HG03378 (cell line): ENCODE results near the gene GABARAPL2.
A peak's percentile ranks its signal among the peaks of the same experiment; 100 is the strongest.
"Not testable (repeated sequence)": the region's sequence is repeated elsewhere in the genome, so short reads cannot be mapped to it uniquely, and the experiment has no call there.

Experiments used
- ATAC-seq: cut with Tn5 transposase; IDR thresholded peaks from one replicate; pipeline ENCODE4 v1.9.1; 2021; ENCODE audit warnings: mild to moderate bottlenecking, moderate library complexity; ENCODE audit not compliant: unreplicated experiment

Gene GABARAPL2

DNA sequence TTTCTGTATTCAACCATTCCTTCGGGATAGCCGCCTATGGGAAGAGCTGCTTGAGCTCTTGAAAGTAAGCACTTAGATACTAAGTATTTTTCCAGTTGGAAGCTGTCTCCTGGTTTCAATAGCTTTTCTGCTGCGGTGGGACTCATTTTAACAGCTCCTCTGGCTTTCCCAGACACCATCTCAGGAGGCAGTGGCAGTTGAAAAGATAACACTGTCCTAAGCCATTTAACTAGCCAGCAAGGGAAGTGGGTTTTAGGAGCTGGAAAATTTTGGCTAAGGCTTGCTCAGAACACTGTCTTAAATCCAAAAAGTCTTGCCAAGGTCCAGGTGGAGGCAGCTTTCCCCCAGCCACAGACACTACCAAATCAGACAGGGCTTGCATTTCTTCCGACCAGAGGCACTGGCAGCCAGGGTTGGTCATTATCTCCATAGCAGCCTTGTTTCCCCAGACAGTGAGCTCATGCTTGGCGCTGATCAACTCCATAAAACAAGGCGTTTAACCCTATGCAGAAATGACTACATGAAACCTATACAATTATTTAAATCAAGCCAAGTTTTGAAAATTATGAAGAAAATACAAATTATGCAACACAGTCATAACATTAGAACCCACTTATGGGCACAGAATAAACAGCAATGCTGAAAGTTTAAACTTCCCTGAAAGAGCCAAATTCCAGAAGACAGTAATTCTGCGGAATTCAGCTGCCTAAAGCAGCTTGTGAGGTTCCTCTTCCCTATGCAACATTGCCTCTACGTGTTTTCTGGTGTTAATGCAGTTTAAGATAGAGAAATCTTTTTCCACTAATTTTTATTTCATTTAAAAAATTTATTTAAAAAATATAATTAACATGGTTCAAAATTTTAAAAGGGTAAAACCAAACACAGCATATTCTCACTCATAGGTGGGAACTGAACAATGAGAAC lies 25.0 kb downstream of the GABARAPL2 start:
- ATAC-seq = no peak

DNA sequence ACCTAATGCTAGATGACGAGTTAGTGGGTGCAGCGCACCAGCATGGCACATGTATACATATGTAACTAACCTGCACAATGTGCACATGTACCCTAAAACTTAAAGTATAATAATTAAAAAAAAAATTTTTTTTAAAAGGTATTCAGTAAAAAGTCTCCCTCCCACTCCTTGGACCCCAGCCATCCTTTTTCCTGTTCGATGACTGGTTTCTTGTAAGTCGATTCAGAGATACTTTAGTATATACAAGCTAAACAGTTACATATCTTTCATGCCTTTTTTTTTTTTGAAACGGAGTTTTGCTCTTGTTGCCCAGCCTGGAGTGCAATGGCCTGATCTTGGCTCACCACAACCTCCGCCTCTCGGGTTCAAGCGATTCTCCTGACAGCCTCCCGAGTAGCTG lies 25.7 kb downstream of the GABARAPL2 start:
- not testable (repeated sequence) for ATAC-seq

DNA sequence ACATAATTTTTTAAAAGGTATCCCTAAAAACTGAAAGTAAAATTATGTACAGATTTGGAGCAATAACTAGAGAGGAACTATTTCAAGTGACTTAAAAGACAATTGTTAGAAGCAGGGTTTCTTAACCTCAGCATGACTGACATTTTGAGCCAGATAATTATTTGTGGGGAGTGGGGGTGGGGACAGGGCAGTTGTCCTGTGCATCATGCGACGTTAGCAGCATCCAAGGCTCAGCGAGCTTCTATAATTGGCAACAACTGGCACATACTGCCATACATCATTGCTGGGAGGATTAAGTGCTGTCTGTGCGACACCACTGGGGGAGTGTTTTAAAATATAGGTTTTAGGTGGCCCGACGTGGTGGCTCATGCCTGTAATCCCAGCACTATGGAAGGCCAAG lies 27.1 kb downstream of the GABARAPL2 start:
- no peak for ATAC-seq

DNA sequence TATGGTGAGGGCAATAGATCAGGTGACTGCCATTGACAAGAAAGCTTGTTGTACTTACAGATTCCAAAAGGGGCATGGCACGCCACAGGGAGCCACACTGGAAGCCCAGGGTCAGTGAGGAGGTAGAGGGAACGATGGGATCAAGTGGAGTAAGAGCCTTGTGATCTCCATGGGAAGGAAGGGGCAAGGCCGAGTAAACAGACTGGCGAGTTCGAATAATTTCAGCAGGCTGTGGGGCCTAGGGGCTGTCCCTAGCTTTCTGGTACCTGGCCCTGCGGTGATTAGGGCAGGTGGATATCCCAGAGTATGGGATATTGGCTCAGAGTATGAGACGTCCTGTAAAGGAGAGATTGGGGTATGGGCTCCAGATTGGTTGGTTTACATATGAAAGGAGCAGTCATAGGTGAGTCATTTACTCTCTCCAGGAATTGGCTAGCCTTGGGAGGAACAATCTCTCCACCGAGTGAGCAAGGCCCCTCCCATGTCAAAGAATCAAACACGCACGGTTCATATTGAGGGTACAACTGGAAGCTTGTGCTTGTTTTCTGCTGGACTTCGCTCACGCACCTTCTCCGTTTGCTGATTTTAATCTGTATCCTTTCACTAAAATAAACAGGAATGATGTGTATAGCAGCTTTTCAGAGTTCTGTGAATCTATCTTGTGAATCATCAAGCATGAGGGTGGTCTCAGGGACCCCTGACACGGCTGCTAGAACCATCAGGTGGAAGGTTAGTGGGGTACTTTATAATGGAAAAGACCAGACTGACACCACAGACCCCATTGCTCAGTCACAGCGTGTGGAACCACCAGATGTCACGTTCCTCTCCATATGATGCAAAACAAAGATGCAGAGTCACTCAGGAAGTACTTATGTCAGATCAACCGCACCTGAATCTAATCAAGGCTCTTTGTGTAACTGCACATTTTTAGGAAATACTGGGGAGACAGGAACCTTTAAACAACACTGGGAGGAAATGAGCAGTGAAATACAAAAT lies 27.9 kb downstream of the GABARAPL2 start:
- ATAC-seq = no peak

DNA sequence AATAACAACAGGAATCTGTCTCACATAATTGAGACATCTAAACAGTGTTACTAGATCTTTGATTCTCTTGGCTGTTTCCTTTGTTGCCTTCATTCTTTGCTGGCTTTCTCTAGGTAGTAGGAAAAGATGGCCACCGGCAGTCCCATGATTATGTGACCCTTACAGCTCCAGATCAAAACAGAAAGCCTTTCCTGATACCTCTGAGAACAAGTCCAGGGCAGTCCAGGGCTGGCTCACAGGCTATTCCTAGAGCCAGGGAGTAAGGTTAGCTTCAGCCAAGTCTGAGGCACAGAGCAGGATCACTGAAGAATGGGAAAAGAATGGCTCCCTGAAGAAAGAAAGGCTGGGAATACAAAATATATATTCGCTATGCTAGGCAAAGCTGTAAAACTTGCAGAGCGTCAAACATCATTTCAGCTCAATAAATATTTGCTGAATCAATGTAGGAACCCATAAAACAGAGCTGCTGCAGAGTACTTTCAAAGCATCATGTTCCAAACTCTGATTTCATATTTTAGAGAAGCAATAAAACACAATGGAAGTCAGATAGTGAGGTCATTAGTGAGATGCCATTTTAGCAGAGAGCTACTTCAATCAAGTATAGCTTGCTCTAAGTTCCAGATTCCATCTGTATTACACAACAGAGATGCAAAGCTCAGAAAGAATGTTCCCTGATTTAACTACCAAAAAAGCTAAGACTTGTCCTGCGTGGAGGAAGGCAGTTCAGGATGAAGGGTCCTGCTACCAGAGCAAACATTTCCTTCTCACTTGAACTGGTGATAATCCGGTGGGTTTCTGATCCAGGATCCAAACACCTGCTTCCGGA lies 33.5 kb downstream of the GABARAPL2 start:
- no peak for ATAC-seq

DNA sequence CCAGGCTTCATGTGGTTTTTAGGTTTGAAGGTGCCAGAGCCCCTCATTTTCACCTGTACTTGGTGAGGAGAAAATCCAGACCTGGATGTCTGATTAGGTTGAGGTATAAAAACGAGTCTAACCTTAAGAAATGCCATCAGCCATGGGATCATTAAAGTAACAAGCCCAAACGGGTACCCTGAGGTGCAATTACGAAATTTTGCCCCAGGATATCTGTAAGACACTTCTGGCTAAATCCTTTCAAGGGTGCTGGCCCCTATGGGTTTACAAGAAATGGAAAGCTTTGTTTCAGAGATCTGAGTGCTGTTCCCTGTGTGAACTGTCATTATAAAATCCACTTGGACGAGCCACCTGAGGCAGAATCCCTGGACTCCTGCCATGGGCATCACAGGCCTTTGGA lies 37.1 kb downstream of the GABARAPL2 start:
- no peak for ATAC-seq

DNA sequence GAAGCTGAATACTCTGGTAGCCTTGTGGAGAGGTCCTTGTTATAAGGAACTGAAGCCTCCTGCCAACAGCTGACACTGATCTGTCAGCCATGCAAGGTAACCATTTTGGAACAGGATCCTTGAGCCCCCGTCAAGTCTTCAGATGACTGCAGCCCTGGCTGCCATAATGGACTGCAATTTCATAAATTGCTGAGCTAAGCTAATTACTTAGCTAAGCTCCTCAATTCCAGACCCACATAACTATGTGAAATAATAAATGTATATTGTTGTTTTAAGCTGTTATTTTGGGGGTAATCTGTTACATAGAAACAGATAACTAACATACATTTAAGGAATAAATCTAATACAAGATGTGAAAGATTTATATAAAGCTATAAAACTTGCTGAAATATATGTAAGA lies 40.3 kb downstream of the GABARAPL2 start:
- no peak for ATAC-seq

DNA sequence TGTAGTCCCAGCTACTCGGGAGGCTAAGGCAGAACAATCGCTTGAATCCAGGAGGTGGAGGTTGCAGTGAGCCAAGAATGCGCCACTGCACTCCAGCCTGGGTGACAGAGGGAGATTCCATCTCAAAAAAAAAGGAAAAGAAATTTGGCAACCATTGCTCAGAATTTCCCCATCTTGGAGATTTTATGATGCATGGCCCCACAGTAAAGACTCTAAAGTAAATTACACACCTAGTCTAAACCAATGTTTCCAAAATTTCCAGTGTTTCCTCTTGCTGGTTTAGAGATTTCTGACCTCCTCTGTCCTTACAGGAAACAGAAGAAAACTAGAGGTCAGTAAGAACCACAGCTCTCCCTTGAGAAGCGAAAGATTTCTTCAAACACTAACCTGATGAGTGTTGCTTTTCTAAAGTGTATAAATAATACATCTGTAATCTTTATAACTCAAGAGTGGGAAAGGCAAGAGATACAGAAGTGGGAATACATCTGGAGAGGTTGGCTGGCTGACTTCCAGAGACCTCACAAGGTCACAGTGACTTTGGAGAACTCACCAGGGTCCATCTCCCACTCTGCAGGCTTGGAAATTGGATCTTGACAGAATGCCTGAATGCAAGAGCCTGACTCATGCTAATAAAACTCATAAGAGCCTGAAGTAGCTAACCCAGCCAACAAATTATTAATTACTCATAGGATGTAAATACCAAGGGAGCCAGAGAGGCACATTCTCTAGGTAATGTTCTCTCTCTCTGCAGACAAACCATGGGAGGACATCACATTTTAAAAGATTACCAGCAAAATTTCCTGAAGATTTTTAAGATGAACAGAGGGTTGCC lies 48.1 kb downstream of the GABARAPL2 start:
- no peak for ATAC-seq

DNA sequence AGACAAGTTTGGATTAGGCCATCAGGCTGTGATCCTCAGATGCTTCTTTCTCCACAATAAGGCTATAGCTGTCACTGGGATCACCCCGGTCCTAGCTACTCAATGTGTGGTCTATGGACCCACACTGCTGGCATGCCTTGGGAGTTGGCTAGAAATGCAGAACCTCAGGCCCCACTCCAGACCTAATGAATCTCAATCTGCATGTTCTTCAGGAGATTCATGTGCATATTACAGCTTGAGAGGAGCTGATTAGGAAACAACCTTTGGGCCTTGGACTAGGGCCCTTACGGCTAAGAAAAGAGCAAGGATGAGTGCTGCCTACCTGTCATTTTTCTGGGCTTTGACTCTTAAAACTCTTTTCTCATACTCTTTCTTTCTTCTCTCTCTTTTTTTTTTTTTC lies 49.4 kb downstream of the GABARAPL2 start:
- no peak for ATAC-seq

DNA sequence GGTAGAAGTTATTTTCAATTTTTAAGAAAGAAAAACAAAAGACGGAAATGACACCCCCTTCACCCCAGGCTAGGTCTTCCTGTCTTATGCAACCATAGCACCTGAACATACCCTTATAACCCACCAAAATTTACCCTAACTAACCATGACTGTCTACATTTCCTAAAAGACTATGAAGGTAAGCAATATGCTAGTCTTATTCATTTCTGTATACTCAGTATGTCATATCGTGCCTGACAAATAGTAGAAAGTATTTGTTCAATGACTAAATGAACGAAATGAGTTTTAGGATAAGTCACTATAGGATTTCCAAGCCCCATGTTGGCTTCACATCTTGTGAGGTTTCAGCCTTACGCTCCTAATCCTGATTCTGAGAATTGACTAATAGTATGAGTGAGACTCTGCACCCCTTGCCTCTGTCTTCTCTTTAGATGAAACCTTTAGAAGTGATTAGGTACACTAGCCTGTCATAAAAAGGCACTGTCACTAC lies 50.4 kb downstream of the GABARAPL2 start:
- ATAC-seq = no peak

DNA sequence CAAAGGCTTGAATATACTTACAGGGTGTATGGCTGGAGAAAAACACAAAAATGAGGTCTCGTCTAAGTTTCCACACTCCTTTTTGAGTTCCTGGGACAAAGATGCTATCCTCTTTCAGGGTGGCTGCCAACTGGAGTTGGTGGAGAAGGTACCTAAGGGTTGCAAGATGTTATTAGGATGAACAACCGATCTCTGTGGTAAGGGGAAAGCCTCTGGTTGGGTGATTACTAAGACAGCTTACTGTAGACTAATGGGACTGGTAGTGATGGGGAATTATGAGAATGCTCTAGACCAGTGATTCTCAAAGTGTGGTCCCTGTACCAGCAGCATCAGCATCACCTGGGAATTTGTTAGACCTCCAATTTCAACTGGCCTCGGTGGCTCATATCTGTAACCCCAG lies 50.9 kb downstream of the GABARAPL2 start:
- ATAC-seq = no peak

DNA sequence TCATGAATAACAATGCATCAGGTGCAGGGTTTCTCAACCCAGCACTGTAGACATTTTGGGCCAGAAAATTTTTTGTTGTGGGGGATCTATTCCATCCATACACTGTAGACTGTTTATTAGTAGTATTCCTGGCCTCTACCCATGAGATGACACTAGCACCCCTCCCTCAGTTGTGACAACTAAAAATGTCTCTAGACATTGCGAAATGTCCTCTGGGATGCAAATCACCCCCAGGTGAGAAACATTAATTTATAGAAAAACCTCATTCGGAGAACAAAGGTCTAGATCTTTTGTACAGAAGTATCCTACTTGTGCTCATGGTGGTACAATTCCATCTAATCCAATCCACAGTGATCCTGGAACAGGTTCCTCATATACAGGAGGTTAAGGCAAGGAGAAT lies 52.6 kb downstream of the GABARAPL2 start:
- ATAC-seq = no peak

DNA sequence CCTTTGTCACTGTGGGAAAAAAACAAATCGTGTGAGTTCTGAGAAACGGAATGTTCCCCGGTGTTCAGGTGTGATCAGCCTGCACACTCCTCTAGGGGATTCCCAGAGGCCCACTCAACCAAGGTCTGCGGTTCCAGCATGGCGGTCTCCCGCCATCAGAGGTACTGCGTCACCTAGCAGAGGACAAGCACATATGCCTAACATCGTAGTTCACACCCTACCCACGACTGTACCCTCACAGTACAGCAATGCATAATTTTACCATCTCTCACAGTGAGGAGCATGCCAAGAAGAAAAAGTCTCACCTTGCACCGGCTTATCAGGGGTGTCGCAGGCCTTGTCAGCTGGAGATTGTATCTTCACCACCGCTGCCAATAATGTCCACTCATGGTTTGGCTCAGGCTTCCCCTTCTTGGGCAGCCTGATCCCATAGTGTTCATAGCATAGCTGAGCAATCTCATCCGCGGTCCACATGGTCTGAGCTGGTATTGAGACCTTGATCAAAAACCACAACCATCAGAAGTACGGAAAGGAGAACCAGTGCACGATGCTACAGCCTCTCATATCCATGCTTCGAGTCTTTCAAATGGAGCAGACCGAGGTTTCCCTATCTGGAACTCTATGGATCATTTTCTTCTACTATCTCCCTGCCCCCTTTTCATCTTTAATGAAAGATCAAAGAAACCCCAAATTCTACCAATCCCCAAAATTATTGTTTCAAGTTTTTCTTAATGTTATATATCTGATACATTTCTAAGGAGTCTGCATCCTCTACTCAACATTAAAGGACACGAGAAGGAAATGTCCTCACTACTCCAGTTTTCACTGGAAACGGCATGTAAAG lies 54.4 kb downstream of the GABARAPL2 start:
- ATAC-seq = no peak

DNA sequence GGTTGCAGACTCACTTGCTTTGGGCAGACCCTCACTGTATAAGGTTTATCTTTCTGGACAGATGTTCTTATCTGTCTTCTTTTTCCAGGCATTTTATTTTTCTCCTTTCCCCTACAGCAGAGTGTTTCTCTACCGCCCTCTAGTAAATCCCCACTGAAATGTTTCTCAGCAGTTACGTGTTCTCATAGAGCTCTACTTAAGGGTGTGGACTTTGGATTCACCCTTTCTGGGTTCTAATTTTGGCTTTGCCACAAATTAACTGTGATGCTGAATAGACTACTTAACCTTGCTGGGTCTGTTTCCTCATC lies 54.9 kb downstream of the GABARAPL2 start:
- no peak for ATAC-seq

DNA sequence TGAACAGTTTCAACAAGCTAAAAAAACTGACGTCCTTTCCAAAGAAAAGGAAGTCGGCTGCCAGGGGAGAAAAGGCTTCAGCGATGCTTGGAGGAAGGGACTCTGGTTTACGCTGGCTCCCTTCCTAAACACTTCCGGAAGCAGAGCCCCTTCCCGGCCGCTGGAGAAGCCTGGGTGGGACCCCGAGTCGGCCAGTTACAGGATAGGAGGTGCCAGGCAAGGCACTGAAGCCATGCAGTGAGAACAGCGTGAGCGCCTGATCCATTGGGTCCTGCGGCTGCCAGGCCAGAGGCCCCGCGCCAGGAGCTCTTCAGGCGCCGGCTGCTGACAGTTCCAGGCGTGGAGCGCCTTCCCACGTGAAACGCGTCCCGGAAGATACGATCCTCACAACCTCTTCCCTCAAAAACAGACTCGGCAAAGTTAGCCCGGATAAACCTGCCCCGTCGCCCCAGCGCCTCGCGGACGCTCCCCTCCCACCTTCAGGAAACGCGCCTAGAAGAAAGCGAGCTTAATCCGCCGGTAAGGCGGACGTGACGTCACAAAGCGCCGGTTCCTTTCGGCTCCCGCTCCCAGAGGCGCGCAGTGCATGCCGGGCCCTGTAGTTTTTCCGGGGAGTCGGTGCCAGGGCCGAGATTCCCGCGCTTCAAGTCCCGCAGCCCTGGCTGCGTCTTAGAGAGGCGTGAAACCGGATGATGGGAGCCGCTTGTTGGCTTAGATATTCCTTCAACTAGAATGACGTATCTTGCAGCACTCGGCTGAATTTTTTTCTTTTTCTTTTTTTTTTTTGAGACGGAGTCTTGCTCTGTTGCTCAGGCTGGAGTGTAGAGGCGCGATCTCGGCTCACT lies 56.8 kb downstream of the GABARAPL2 start, which contains the start of gene ADAT1:
ADAT1 (minus strand) TSS at position 521 of the 845 bp plus-strand sequence. CDS start 2,482 bp downstream, outside the sequence.
- ATAC-seq = peak; percentile 91

DNA sequence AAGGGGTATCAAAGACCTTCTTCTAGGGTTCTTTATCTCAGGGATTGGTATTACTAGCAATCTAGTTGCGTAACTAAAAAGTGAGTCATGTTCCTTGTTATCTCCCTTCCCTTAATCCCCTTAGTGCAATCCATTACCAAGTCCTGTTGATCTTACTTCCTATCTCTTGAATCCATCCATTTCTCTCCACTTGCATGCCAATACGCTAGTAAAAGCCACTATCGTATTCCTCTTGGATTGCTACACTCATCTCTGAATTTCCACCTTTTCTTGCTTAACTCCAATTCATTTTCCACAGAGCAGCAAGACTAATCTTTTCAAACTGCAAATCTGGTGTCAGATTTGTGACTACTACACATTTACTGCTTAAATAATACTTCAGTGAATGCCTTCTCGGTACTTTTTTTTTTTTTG lies 58.7 kb downstream of the GABARAPL2 start:
- no peak for ATAC-seq

DNA sequence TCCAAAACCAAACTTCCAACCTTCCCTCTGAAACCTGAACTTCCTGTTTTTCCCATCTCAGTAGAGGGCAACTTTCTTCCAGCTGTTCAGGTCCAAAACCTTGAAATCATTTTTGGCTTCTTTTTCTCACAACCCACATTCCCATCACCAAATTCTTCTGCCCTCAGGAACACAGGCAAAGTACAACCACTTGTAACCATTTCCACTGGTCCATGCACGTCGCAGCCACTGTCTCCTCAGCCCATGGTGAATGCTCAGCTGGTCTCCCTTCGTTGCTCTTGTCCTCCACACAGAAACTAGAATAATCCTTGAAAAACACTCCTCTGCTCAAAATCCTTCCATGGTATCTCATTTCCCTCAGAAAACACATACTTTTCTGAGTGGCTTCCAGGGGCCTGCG lies 60.6 kb downstream of the GABARAPL2 start:
- ATAC-seq = no peak
